Keratinocyte (primary cell): Measurements from ENCODE around the gene C20orf202.
"Not testable (repeated sequence)": the region's sequence is repeated elsewhere in the genome, so short reads cannot be mapped to it uniquely, and the experiment has no call there.

ENCODE experiments used
- EZH2 ChIP-seq: IDR thresholded peaks from one replicate; pipeline ENCODE4 v1.6.1; 2012; ENCODE audit warnings: inconsistent platforms, mild to moderate bottlenecking, low read length, moderate library complexity
- TF ChIP-seq, protein P1 (sequence below), 3 experiments: IDR thresholded peaks in 1 of 3; conservative IDR thresholded peaks in 1 of 3; optimal IDR thresholded peaks in 1 of 3; 2 replicates in 2 of 3; 3 replicates in 1 of 3; pipeline versions ENCODE3 to v1.5.1; 2011; ENCODE audit warnings: low read length in 3 of 3, mild to moderate bottlenecking in 3 of 3, moderate library complexity in 2 of 3, control low read depth in 1 of 3, inconsistent platforms in 1 of 3; ENCODE audit not compliant: insufficient read depth in 2 of 3; ENCODE audit errors: extremely low read depth in 1 of 3

DNA sequence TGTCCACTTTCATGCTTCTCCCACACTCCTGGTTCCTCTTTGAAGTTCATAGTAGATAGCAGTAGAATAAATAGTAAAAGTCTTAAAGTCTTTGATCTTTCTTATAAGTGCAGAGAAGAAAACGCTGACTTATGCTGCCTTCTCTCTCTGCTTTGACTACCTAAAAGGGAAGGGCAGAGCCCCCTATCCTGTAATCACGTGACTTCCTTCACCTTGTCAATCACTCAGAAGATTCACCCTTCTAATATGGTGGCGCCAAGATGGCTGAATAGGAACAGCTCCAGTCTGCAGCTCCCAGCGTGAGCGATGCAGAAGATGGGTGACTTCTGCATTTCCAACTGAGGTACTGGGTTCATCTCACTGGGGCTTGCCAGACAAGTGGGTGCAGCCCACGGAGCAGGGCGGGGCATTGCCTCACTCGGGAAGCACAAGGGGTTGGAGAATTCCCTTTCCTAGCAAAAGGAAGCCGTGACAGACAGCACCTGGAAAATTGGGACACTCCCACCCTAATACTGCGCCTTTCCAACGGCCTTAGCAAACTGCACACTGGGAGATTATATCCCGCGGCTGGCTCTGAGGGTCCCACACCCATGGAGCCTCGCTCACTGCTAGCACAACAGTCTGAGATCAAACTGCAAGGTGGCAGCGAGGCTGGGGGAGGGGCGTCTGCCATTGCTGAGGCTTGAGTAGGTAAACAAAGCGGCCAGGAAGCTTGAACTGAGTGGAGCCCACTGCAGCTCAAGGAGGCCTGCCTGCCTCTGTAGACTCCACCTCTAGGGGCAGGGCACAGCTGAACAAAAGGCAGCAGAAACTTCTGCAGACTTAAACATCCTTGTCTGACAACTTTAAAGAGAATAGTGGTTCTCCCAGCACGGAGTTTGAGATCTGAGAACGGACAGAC is 13.5 kb downstream of the C20orf202 start:
- TF ChIP-seq, protein P1, sequence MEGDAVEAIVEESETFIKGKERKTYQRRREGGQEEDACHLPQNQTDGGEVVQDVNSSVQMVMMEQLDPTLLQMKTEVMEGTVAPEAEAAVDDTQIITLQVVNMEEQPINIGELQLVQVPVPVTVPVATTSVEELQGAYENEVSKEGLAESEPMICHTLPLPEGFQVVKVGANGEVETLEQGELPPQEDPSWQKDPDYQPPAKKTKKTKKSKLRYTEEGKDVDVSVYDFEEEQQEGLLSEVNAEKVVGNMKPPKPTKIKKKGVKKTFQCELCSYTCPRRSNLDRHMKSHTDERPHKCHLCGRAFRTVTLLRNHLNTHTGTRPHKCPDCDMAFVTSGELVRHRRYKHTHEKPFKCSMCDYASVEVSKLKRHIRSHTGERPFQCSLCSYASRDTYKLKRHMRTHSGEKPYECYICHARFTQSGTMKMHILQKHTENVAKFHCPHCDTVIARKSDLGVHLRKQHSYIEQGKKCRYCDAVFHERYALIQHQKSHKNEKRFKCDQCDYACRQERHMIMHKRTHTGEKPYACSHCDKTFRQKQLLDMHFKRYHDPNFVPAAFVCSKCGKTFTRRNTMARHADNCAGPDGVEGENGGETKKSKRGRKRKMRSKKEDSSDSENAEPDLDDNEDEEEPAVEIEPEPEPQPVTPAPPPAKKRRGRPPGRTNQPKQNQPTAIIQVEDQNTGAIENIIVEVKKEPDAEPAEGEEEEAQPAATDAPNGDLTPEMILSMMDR (optimal IDR thresholded peaks at IDR 0.05 in 1 of 3, IDR thresholded peaks at IDR 0.05 in 1 of 3, conservative IDR thresholded peaks at IDR 0.05 in 1 of 3; ENCODE audit: extremely low read depth in 1 of 3, insufficient read depth in 2 of 3, low read length in 3 of 3): not testable (repeated sequence)
- TF ChIP-seq EZH2: not testable (repeated sequence)
